Heart left ventricle (tissue), 13 donors: Measurements from ENCODE around the gene TOPORS.

ENCODE experiments used
- CTCF ChIP-seq, 12 donors: fragments of 200-600 bp; sonication (generic) in 4 of 12; IDR thresholded peaks; one replicate each; pipeline versions ENCODE4 v1.5.0 to v1.8.0; 2018 to 2022; ENCODE audit warnings: antibody characterized with exemption in 12 of 12, mild to moderate bottlenecking in 5 of 12
- POLR2A ChIP-seq, 2 donors: fragments of 450-650 bp; IDR thresholded peaks; one replicate each; pipeline ENCODE4 v1.6.1; 2017; ENCODE audit warnings: antibody characterized with exemption in 2 of 2, mild to moderate bottlenecking in 2 of 2, moderate library complexity in 2 of 2
- donor health status: ischemic (EF 13 %, LVEDD 7.1; RV severe dilation, severe dysfunction).
- donor health status: DM: no; HTN: yes; CAD: no.
- donor health status: DM: no; HTN: no; CAD: no.
- donor health status: ischemic (EF 25% LVEDD 6.9; RV normal size, moderate dysfunction).
- donor health status: ischemic (EF 25% LVEDD 5.7; RV mildly dilated, moderate dysfunction).
- donor health status: ischemic (EF 35%, LVEDD 5.7; RV mildly dilated, moderate dysfunction).
- donor health status: nonischemic (EF 11% LVEDD 7.7; RV severe dilation, severe dysfunction).
- donor health status: DM: yes; HTN: yes; CAD: no.
- donor health status: PGD.
- donor health status: ischemic (EF 29% LVEDD 5.4; RV normal size, mild dysfunction).
- donor health status: nonischemic (EF 23%, LVEDD 6.1; RV moderate dilation, normal function).

DNA sequence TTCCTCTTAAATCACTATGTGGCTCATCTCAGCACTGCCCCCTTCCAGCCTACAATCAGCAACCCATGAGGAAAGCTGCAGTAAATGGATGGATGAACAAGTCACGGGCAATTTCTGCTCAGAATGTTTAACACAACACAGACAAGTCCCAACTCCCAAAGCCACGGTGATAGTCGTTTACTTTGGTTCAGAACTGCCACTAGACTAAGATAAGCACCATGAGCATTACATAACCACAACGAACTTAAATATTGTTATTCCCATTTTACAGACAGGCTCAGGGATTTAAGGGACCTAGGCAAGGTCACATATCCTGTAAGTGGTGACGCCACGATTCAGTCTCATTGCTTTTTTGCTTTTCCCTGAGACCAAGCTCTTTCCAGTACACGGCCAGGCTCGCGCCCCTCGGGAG lies 2.2 kb downstream of the TOPORS start:
- TF ChIP-seq POLR2A (IDR thresholded peaks at IDR 0.05) (no peak), CTCF (IDR thresholded peaks at IDR 0.05) (peak in 1 of 12 donors; percentile 1)
